Loucy (cell line): ENCODE measurements around the gene CFAP410.

ENCODE experiments used
- CTCF ChIP-seq: fragments of 200-600 bp; sonication (generic); conservative IDR thresholded peaks from 2 replicates; pipeline ENCODE4 v1.5.1; 2014; ENCODE audit warnings: mild to moderate bottlenecking, antibody characterized with exemption, low read length
- EZH2phosphoT487 ChIP-seq: fragments of 200-600 bp; IDR thresholded peaks from 2 replicates; pipeline ENCODE4 v1.6.1; 2018; ENCODE audit warnings: antibody characterized with exemption, mild to moderate bottlenecking, moderate library complexity, borderline replicate concordance

GRCh38 chr21:44324854-44325107, 14.4 kb downstream of the CFAP410 start:
- no peak for TF ChIP-seq CTCF
- no peak for TF ChIP-seq EZH2phosphoT487
